ENCODE data around the gene NFYA.

GRCh38 chr6:41058783-41059181, 14.0 kb upstream of the NFYA start:
- TF ChIP-seq CREB1 (IDR thresholded peaks at IDR 0.05; ENCODE audit: low read depth): no peak
- no peak for TF ChIP-seq TAF1 (IDR thresholded peaks at IDR 0.05; ENCODE audit: low read depth)
- TF ChIP-seq MAX (IDR thresholded peaks at IDR 0.05): no peak
- TF ChIP-seq CEBPB (IDR thresholded peaks at IDR 0.05): no peak
- TF ChIP-seq RAD21 (IDR thresholded peaks at IDR 0.05; ENCODE audit: low read depth): no peak
- no peak for TF ChIP-seq EGR1 (IDR thresholded peaks at IDR 0.05)
- TF ChIP-seq EP300 (IDR thresholded peaks at IDR 0.05; ENCODE audit: borderline replicate concordance): no peak
- TF ChIP-seq YY1 (IDR thresholded peaks at IDR 0.05; ENCODE audit: low read depth): no peak
- TF ChIP-seq ZBTB7A (IDR thresholded peaks at IDR 0.05; ENCODE audit: low read depth): no peak
- TF ChIP-seq USF1 (IDR thresholded peaks at IDR 0.05): no peak
- TF ChIP-seq REST (IDR thresholded peaks at IDR 0.05; ENCODE audit: low read depth): no peak
- TF ChIP-seq TCF12 (IDR thresholded peaks at IDR 0.05; ENCODE audit: low read depth): no peak
